GM19193 (cell line): Measurements from ENCODE around the gene ZNF711.

Experiments
- POLR2A ChIP-seq: IDR thresholded peaks from 4 replicates; pipeline ENCODE4 v1.6.1; 2011; ENCODE audit not compliant: insufficient read depth, insufficient read length; ENCODE audit errors: extremely low read depth

The ZNF711 gene

GRCh38 chrX:85243761-85244449 is at the start of gene ZNF711, which contains the start of gene SATL1:
Gene ZNF711 (plus strand): TSS chrX:85243991. CDS start chrX:85247573, 3,582 bp downstream.
Gene SATL1 (minus strand): TSS chrX:85243779. CDS start chrX:85108968, 134,811 bp downstream.
- TF ChIP-seq POLR2A: no peak

- no peak for TF ChIP-seq POLR2A
Observed at GRCh38 chrX:85196319-85196718, 47.5 kb upstream of the ZNF711 start.

GRCh38 chrX:85203461-85203970 is 40.3 kb upstream of the ZNF711 start:
- no peak for TF ChIP-seq POLR2A

GRCh38 chrX:85213792-85214530 is 29.8 kb upstream of the ZNF711 start:
- TF ChIP-seq POLR2A: no peak

GRCh38 chrX:85215946-85216345 is 27.8 kb upstream of the ZNF711 start:
- TF ChIP-seq POLR2A: no peak

GRCh38 chrX:85221361-85221760 is 22.4 kb upstream of the ZNF711 start:
- no peak for TF ChIP-seq POLR2A

GRCh38 chrX:85223359-85223758 is 20.4 kb upstream of the ZNF711 start:
- TF ChIP-seq POLR2A: no peak

- TF ChIP-seq POLR2A: no peak
Observed at GRCh38 chrX:85243155-85243554, 636 bp upstream of the ZNF711 start.

GRCh38 chrX:85244450-85245211 is 840 bp downstream of the ZNF711 start:
- TF ChIP-seq POLR2A: no peak

GRCh38 chrX:85288992-85289723 is 45.4 kb downstream of the ZNF711 start:
- no peak for TF ChIP-seq POLR2A

GRCh38 chrX:85303544-85303943 is 59.8 kb downstream of the ZNF711 start:
- no peak for TF ChIP-seq POLR2A

GRCh38 chrX:85309717-85310116 is 65.9 kb downstream of the ZNF711 start:
- no peak for TF ChIP-seq POLR2A
